ENCODE measurements around the gene U2AF1.
"Not testable (repeated sequence)": the region's sequence is repeated elsewhere in the genome, so short reads cannot be mapped to it uniquely, and the experiment has no call there.

The U2AF1 gene

GRCh38 chr21:43076023-43076637 is 31.2 kb downstream of the U2AF1 start:
- DNase-seq, result not testable (repeated sequence)

- not testable (repeated sequence) for DNase-seq
Measured at GRCh38 chr21:43075170-43076022, 32.0 kb downstream of the U2AF1 start, which contains the start of gene CBS. Gene CBS (minus strand): TSS chr21:43075835. CDS start chr21:43072193, 3,642 bp downstream.

GRCh38 chr21:43074401-43075169 is 32.8 kb downstream of the U2AF1 start:
- DNase-seq, result not testable (repeated sequence)

- not testable (repeated sequence) for DNase-seq
Measured at GRCh38 chr21:43072742-43073141, 34.6 kb downstream of the U2AF1 start.

GRCh38 chr21:43069682-43070081 is 37.7 kb downstream of the U2AF1 start:
- not testable (repeated sequence) for DNase-seq

GRCh38 chr21:43068065-43068464 is 39.3 kb downstream of the U2AF1 start:
- not testable (repeated sequence) for DNase-seq

- DNase-seq, result not testable (repeated sequence)
Measured at GRCh38 chr21:43066690-43067089, 40.7 kb downstream of the U2AF1 start.

GRCh38 chr21:43065991-43066390 is 41.4 kb downstream of the U2AF1 start:
- not testable (repeated sequence) for DNase-seq

- DNase-seq, result not testable (repeated sequence)
Measured at GRCh38 chr21:43064265-43064917, 43.0 kb downstream of the U2AF1 start.

- DNase-seq, result not testable (repeated sequence)
Measured at GRCh38 chr21:43062955-43063664, 44.3 kb downstream of the U2AF1 start.

GRCh38 chr21:43053112-43053511 is 54.3 kb downstream of the U2AF1 start:
- not testable (repeated sequence) for DNase-seq

GRCh38 chr21:43045876-43046821 is 61.2 kb downstream of the U2AF1 start:
- not testable (repeated sequence) for DNase-seq

GRCh38 chr21:43045165-43045875 is 62.0 kb downstream of the U2AF1 start:
- DNase-seq, result not testable (repeated sequence)

- DNase-seq, result not testable (repeated sequence)
Measured at GRCh38 chr21:43044547-43044946, 62.8 kb downstream of the U2AF1 start.

GRCh38 chr21:43043291-43043690 is 64.1 kb downstream of the U2AF1 start:
- not testable (repeated sequence) for DNase-seq
